ENCODE data around the gene CT45A8. TPM values are rescaled to one million over a fixed set of nuclear protein-coding genes. Genes with fewer than 3 reads are reported as not detected.

CT45A8 gene, protein sequence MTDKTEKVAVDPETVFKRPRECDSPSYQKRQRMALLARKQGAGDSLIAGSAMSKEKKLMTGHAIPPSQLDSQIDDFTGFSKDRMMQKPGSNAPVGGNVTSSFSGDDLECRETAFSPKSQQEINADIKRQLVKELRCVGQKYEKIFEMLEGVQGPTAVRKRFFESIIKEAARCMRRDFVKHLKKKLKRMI
- total RNA-seq = not detected in 2 replicates

DNA sequence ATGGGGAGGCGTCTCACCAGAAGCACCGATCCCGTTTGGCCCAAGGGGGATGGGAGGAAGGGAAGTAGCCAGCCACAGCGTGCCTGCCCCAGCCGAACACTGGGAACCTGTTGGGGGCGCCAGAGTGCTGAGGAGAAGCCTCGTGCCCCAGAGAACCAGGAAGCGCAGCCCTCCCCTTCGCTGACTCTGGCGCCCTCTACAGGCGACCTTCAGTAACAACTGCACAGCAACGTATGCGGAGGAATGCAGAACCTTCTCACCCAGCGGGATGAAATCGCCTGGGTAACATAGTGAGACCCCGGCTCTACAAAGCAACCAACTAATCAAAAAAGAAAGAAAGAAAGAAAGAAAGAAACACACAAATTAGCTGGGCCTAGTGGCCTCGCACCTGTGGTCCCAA, at the start of gene CT45A8:
Gene CT45A8, minus strand, starts transcription at position 101 of the 400 bp plus-strand sequence. CDS start 3,755 bp downstream, outside the sequence.

DNA sequence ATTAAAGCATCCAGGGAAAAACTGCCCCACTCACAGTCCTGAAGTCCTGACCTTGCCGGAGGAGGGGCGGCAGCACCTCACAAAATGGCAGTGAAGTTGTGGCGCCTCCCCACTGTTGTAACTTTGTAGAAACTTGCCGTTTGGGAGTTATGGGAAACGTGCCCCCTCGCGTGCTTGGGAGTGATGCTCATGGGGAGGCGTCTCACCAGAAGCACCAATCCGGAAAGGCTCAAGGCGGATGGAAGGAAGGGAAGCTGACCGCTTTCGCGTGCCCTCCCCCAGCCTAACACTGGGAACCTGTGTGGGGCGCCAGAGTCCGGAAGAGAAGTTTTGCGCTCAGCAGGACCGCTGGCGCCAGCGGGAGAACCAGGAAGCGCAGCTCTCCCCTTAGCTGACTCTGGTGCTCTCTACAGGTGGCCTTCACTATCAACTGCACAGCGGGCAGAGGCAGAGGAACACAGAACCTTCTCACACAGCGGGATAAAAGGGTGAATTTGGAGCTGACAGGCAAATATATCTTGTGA, 39.0 kb upstream of the CT45A8 start, which contains the start of the genes CT45A10 and SAGE1:
Gene CT45A10, minus strand, starts transcription at position 151 of the 524 bp plus-strand sequence. CDS start 8,100 bp downstream, outside the sequence.
Gene SAGE1, plus strand, starts transcription at position 423 of the 524 bp plus-strand sequence. CDS start 2,527 bp downstream, outside the sequence.

DNA sequence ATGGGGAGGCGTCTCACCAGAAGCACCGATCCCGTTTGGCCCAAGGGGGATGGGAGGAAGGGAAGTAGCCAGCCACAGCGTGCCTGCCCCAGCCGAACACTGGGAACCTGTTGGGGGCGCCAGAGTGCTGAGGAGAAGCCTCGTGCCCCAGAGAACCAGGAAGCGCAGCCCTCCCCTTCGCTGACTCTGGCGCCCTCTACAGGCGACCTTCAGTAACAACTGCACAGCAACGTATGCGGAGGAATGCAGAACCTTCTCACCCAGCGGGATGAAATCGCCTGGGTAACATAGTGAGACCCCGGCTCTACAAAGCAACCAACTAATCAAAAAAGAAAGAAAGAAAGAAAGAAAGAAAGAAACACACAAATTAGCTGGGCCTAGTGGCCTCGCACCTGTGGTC, 17.4 kb upstream of the CT45A8 start, which contains the start of gene CT45A9:
Gene CT45A9, minus strand, starts transcription at position 101 of the 400 bp plus-strand sequence. CDS start 3,751 bp downstream, outside the sequence.

DNA sequence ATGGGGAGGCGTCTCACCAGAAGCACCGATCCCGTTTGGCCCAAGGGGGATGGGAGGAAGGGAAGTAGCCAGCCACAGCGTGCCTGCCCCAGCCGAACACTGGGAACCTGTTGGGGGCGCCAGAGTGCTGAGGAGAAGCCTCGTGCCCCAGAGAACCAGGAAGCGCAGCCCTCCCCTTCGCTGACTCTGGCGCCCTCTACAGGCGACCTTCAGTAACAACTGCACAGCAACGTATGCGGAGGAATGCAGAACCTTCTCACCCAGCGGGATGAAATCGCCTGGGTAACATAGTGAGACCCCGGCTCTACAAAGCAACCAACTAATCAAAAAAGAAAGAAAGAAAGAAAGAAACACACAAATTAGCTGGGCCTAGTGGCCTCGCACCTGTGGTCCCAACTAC, 17.2 kb downstream of the CT45A8 start, which contains the start of gene CT45A7:
Gene CT45A7, minus strand, starts transcription at position 101 of the 400 bp plus-strand sequence. CDS start 3,747 bp downstream, outside the sequence.

DNA sequence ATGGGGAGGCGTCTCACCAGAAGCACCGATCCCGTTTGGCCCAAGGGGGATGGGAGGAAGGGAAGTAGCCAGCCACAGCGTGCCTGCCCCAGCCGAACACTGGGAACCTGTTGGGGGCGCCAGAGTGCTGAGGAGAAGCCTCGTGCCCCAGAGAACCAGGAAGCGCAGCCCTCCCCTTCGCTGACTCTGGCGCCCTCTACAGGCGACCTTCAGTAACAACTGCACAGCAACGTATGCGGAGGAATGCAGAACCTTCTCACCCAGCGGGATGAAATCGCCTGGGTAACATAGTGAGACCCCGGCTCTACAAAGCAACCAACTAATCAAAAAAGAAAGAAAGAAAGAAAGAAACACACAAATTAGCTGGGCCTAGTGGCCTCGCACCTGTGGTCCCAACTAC, 34.4 kb downstream of the CT45A8 start, which contains the start of gene CT45A2:
Gene CT45A2, minus strand, starts transcription at position 101 of the 400 bp plus-strand sequence. CDS start 3,747 bp downstream, outside the sequence.

DNA sequence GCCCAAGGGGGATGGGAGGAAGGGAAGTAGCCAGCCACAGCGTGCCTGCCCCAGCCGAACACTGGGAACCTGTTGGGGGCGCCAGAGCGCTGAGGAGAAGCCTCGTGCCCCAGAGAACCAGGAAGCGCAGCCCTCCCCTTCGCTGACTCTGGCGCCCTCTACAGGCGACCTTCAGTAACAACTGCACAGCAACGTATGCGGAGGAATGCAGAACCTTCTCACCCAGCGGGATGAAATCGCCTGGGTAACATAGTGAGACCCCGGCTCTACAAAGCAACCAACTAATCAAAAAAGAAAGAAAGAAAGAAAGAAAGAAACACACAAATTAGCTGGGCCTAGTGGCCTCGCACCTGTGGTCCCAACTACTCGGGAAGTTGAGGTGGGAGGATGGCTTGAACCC, 51.7 kb downstream of the CT45A8 start, which contains the start of gene CT45A6:
Gene CT45A6, minus strand, starts transcription at position 101 of the 400 bp plus-strand sequence. CDS start 3,794 bp downstream, outside the sequence.

Other genes starting within 250 kb of the CT45A8 start
- not detected in 2 replicates for gene CT45A1, start 140.9 kb downstream of the CT45A8 start, total RNA-seq
- not detected in 2 replicates for gene CT45A3, start 86.3 kb downstream of the CT45A8 start, total RNA-seq
- gene CT45A5, start 69.0 kb downstream of the CT45A8 start, total RNA-seq = not detected in 2 replicates
- gene CT45A6, start 51.8 kb downstream of the CT45A8 start, total RNA-seq = not detected in 2 replicates
- gene CT45A2, start 34.5 kb downstream of the CT45A8 start, total RNA-seq = not detected in 2 replicates
- gene CT45A7, start 17.3 kb downstream of the CT45A8 start, total RNA-seq = not detected in 2 replicates
- not detected in 2 replicates for gene CT45A9, start 17.3 kb upstream of the CT45A8 start, total RNA-seq
- not detected in 2 replicates for gene CT45A10, start 38.9 kb upstream of the CT45A8 start, total RNA-seq
- gene SAGE1, start 39.2 kb upstream of the CT45A8 start, total RNA-seq = not detected in 2 replicates
- gene MMGT1, start 119.5 kb upstream of the CT45A8 start, total RNA-seq = 6.8 and 8.1 TPM in 2 replicates
- 14.9 and 19.5 TPM in 2 replicates for gene SLC9A6, start 130.9 kb upstream of the CT45A8 start, total RNA-seq

Measured in epithelial cell of umbilical artery (primary cell).